Stimulated activated CD8-positive, alpha-beta memory T cell treated with anti-CD3 and anti-CD28 coated beads, Interleukin-7, amount 100 ng/mL, for 1 hour (primary cell): Measurements from ENCODE around the gene AQP1.

Experiments
- DNase-seq, 2 donors: peaks; one replicate each; pipeline ENCODE4 v3.0.0-alpha.2; 2020; ENCODE audit warnings: low read depth in 2 of 2

AQP1 gene

DNA sequence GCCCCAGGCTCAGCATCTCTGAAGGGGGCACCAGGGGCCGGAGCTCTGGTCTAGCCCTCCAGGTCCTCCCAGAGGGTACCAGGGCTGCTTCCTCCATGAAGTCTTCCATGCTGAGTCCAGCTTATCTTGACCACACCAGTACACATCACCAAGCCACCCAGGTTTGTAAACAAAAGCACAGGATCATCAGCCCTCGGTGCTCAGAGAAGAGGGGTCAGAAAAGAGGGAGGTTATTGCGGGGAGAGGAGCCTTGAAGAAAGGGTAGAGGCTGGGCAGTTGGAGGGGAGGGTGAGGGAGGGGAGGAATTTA lies 23.9 kb downstream of the AQP1 start:
- no peak for DNase-seq

DNA sequence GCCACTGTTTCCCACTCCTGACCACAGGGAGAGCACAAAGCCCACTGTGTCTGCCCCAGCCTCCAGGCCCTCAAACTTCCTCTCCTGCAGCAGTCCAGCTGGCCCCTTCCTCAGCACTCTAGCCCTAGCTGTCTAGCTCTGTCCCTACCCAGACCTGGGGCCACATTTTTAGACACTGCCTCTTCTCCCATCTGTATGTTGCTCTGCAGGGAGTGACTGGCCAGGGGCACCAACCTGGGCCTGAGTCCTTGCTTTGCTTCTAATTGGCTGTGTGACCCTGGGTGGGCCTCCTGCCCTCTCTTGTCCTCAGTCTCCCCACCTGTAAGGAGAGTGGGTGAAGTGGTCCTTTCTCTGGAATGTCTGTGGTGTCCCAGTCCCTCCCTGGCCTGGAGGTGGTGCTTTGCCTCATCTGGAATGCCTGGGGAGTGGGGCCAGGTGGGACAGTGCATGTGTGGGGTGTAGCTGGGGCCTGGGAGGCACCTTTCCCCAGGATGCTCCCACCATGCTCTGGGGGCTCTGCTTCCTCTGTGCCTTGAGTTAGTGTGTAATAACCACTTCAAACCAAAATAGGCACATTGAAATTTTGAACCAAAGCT lies 25.1 kb downstream of the AQP1 start:
- DNase-seq: no peak

DNA sequence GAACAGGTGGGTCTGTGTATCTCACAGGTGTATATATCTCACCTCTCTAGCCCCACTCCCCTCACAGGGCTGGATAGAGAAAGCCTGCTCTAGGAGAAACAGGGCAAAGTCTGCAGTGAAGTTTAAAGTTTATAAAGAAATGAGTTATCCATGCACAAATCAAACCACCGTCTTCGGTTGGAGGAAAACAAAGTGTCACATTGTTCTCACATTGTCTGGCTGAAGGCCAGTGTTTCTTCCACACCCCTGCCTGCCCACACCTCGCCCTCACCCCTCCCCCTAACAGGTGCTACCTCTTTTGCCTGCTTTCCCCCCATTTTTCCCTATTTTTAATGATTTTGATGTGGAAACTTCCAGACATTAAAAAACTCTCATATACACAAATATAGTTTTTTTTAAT lies 25.8 kb downstream of the AQP1 start:
- no peak for DNase-seq

DNA sequence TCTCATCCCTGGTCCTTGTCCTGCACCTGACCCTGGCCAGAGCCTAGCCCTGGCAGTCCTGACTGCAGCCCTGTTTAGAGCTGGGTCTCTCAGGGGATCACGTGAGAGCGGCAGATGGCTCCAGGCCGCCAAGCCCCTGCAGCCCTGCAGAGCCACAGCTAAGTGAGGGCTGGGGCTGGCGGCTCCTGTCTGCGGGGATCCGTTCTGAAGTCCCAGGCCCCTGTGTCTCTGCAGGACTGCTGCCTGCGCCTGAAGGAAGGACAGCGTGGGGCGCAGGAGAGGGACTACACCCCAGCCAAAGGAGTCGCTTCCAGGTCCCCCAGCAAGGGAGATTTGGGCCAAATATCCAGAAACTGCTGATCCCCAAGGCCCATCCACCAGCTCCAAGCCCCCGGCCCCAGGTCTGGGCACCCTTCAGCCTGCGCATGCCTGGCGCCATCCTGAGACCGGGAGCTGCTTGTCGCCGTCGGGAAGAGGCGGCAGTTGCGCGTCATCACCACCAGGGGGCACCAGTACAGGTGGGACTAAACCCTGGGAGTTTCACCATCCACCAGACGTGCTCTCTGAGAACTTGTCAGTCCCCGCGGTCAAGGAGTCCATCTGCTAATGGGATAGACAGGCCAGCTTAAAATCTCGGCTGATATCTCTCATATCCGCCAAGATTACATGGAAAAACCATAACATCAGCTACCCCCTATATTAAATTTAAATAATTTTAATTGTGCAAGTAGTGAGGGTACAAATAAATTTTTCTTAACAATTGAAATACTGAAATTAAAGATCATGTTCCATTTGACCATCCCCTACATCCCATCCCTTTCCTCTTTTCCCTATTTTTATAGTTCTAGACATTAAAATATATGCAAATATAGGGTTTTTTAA lies 27.0 kb downstream of the AQP1 start:
- peak; percentile 14 to 29 for DNase-seq

DNA sequence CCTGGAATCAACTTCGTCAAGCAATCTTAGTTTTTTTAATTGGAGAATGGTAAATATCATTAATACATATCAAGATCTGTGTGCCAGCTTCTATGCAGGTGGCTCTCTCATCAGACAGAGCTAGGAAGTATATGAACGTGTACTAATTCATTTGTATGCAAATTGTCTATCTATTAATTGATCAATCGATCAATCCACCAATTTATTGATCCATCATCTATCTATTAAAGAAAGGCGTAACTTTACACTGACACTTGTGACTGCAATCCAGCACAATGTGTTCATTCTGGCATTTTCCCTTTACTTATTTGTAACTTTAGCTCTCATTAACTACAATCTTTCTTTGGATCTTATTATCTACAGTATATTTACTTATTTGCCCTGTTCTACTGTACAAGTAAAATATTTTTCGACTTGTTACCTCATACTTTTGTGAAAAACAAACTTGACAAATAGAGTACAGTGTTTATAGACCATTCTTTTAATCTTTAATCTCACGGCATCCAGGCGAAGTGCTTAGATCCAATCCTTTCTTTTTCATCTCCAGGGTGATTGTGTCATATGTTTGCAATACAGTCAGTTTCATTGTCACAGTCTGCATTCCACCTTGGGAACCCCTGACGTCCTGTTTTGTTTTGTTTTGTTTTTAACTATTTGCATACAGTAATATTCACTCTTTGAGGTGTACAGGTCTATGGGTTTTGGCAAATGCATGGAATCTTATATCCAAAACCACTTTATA lies 30.1 kb downstream of the AQP1 start:
- DNase-seq: no peak

DNA sequence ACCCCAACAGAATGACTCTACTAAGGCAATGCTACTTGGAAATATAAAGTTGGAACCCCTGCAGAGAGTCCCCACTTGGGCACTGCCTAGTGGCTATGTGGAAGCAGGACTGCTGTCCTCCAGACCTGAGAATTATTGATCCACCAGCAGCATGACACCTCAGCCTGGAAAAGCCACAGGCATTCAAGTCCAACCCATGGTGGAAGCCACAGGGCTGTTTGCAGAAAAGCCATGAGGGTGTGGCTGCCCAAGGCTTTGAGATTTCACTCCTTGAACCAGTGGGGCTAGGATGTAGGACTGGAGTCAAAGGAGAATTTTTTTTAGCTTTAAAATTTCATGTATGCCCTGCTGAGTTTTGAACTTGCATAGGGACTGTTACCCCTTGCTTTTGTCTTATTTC lies 38.5 kb downstream of the AQP1 start:
- DNase-seq: no peak

DNA sequence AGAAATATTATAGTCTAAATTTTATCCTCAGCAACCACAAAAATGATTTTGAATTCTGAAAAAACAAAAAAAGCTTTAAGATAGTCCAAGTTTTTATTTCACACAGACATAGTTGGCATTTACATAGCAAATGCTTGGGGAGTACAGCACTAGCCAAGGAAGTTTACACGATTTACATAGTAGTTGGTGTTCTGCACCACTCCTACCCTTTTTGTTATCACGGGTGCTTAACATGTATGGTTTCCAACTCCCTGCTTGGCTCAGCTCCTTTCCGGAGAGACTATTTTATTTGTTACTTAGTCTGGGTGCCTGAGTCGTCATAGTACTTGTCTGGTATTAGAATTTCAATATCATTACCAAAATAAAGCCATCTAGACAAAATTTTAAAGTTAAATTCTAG lies 43.3 kb downstream of the AQP1 start:
- DNase-seq: no peak

DNA sequence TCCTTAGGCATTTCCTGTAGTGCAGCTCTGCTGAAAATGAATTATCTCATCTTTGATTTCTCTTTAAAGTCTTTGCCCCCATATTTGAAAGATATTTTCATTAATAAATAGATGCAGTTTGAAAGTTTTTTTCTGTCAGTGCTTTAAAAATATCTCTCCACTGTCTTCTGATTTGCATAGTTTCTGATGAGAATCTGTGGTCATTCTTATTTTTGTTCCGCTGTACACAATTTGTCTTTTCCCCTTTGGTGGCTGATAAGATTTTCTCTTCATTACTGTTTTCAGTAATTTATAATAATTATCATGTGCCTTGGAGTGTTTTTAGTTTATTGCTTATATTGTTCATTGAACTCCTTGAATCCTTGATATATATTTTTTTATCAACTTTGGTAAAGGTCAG lies 45.1 kb downstream of the AQP1 start:
- no peak for DNase-seq

DNA sequence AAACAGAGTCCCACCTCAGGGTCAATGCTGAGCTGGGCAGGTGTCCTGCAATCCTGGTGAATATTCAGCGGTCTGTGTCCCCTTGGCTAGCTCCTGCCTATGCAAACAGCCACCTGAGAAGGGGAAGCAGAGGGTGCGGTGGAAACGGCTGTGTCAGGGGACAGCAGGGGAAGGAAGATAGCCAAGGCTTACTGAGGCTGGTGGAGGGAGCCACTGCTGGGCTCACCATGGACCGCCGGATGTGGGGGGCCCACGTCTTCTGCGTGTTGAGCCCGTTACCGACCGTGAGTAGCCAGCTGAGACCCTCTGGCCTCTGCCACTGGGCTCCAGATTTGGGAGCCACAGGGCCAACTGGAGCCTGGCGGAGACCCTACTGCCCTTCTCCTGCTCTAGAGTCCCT lies 52.2 kb downstream of the AQP1 start, which contains the start of gene GHRHR:
Gene GHRHR, plus strand, starts transcription at position 112 of the 400 bp plus-strand sequence. Its CDS starts 116 bp downstream, at position 228.
- DNase-seq: no peak

DNA sequence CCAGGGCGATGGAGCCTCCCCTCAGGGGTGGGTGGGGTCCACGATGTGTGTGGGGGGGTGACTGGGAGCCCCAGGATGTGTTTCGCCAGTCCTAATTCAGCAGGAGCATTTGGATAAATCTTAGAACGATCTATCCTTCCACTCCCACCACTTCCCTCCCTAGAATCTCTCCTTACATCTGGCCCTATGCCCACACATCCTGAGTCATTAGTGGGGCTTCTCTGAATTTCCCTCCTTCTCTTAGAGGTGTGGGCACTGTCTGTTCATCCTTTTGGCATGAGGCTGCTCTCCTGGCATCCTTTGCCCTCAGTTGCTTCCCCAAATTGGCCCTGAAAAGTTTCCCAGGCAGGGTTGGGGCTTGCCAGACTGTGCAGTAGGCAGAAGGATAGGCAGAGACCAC lies 53.7 kb downstream of the AQP1 start:
- DNase-seq: no peak

DNA sequence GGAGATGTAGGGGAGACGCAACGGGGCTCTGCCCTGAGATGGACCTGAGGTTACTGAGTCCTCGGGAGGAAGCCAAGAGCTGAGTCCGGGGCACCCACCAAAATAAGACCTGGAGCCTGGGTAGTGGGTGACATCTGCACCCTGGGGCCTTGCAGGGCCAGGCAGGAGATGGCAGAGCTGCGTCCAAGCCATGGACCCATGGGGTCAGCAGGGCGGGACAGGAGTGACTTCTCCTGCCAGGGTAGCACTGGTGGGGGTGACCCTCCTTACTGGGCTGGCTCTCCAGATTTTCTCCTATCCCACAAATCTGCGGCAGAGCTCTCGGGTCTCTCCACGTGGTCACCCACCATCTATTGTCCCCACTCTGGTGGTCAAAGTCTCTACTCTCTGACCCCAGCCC lies 54.2 kb downstream of the AQP1 start:
- no peak for DNase-seq

DNA sequence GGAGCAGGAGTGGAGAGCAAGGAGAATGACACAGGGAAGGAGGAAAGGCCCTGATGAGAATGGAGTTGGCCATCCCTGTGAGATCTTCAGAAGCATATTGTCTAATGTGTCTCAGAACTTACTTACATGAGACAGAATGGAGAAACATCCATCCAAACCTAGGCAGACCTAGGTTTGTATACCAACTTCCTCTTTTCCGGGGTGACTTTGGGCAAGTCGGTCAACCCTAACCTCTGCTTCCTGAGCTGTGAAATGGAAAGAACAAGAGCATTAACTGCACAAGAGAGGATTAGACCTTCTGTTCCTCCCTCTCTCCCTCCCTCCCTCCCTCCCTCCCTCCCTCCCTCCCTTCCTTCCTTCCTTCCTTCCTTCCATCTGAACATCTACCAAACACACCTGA lies 56.6 kb downstream of the AQP1 start:
- no peak for DNase-seq

DNA sequence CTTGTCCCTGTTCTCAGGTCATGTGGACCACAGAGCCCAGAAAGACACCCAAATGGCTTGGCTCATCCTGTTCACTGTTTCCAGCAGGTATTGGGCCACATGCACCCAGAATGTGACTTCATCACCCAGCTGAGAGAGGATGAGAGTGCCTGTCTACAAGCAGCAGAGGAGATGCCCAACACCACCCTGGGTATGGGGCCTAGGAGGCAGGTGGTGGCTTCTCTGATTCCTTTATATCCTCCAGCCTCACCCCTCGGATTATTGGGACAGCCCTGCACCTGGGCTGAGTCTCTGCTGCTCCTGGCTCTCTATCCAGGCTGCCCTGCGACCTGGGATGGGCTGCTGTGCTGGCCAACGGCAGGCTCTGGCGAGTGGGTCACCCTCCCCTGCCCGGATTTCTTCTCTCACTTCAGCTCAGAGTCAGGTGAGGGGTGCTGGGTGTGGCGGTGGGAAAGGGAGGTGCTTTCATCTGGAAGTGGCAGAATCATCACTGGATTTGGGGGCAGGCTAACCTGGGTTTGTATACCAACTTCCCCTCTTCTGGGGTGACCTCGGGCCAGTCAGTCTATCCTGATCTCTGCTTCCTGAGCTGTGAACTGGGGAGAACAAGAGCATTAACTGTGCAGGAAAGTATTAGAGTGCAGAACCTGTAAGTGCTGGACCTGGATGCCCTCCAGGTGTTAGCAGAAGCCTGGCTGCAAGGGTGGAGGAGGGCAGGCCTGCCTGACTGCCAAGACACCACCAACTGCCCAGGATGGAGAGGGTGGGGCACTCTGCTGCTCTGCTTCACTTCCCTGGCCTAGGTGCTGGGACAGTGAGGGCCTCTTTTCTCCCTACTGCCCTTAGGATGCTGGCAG lies 57.3 kb downstream of the AQP1 start:
- no peak for DNase-seq

DNA sequence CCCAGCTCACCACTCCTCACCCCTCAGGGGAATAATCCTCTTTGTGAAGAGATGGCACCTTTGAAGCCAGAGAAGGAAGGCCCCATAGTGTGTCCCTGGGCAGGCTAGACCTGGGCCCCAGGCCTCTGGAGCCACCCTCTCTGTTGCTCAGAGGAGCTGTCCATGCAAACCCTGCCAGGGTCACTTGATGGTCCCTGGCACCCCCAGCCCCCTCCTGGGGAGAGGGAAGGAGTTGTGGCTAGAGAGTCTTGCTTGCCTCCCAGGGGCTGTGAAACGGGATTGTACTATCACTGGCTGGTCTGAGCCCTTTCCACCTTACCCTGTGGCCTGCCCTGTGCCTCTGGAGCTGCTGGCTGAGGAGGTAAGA lies 57.9 kb downstream of the AQP1 start:
- DNase-seq: no peak

DNA sequence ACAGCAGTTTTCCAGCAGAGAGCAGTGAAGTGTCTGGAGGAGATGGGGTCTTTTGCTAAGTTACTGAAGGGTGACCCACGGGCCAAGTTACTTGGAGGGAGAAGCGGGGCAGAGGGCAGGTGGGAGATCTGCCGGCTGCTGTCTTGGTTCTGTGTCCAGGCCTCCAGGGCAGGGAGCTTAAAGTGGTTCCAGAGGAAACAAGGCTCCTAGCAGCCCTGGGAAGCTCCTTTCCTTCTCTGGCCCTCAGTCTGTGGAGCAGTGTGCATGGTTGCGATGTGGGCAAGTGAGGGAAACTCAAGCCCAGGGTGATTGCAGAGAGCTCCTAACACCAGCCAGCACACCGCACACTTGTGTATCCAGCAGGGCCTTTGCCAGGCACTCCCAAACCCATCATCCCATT lies 58.4 kb downstream of the AQP1 start:
- no peak for DNase-seq

DNA sequence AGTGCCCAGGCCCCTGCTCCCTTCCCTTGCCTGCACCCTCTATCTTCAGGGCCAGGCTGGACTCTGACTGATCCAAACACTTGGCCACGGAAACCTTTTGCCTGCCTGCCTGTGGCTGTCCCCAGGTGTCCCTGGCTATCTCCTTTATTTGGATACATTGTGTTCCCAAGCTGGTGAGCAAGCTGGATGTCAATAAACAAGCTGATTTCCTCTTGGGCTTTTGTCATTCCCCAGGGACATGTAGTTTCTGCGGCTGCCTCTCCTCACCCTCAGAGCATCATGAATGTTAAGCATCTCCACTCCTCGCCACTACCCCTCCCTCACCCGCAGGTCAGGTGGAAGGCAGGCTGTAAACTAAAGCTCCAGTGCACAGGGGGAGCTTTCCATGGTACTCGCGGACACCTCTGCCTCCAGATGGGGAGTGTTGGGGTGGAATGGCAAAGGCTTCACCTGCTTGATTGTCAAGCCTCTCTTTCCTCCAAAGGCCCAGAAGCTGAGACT lies 59.0 kb downstream of the AQP1 start:
- DNase-seq: no peak

DNA sequence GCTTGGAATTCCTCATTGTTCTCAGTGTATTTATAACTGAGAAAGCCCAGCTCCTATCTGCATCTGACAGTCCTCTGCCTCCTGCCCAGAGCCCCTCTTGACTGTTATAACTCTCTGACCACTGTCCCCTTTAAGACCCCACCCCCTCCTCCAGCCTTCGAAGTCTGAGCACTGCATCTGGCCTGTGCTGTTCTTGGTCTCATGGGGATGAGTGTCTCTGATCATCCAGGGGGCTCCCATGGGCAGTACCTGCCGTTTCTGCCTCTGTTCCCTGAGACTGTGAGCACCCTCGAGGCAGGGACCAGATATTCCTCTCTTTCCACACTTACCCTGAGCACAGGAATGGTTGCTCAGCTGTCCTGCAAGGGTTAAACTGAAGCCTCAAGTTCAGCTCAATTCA lies 59.8 kb downstream of the AQP1 start:
- no peak for DNase-seq

DNA sequence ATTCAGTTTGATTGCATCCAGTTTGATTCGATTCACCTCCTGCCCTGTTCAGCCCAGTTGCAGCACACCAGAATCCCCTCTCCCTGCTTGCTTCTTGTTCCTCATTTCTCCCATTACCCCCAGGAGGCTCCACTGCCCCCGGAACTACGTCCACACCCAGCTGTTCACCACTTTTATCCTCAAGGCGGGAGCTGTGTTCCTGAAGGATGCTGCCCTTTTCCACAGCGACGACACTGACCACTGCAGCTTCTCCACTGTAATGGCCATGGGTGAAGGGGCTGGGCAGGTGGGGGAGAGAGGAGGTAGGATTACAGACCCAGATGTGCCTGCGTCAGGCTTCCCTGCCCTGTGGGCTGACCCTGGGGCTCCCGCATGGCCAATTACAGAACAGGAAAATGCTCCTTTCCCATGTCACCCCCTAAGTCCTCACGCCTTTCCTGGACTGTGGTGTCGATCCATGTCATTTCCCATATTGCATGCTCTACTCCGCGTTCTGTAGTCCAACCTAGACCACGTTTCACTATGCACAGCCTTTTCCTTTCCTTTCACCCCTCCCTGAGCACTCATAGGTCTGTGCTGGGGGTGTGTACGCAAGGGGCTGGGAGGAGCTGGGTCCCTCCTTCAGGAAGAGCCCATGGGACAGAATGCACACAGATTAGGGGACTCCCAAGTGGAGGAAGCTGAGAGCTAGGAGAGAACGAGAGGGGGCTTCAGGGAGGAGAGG lies 60.3 kb downstream of the AQP1 start:
- DNase-seq: no peak

DNA sequence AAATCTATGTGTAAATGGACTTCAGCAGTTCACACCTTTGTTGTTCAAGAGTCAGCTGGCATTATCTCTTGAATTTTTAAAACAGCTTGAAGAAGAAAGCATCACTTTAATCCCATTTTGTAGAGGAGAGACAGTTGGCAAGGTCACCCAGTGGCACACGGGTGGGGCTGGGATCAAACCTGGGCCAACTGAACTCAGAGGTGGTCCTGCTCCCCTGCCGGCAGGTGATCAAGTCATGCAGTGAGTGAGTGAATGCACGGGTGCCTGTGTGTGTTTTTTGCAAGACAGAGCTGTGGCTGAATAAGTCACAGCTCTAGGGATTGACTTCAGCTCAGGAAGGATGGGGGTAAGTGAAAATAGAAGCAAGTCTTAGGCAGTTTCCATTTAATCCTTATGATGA lies 61.6 kb downstream of the AQP1 start:
- no peak for DNase-seq

DNA sequence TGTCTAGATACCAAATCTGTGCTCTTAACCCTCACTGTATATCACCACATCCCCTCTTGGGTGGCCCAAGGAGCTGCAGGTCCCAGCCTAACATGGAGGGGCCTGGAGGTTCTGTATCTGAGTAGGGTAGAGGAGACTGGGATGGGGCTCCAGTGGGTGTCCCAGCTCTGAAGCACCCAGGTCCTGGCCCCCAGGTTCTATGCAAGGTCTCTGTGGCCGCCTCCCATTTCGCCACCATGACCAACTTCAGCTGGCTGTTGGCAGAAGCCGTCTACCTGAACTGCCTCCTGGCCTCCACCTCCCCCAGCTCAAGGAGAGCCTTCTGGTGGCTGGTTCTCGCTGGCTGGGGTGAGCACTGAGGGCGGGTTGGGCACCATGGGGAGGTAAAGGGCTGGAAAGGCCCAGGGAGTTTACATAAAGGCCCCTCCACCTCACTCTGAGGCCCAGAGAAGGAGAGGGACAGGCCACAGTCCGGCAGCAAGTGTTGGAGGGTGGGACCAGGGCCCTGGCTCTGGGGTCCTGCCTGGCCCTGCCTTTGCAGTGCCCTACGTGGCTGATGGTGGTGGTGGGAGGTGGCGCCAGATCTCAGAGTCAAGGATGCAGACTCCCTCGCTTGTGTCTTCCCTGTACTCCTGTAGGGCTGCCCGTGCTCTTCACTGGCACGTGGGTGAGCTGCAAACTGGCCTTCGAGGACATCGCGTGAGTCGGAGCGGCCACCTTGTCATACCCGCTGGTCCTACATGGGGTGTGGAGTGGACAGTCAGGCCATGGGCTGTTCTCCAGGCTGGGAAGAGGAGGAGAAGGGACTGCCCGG lies 62.3 kb downstream of the AQP1 start:
- DNase-seq: no peak
